Panc1 (cell line): ENCODE measurements around the gene STARD7.

ENCODE experiments used
- CTCF ChIP-seq: fragments of 450-650 bp; IDR thresholded peaks from 2 replicates; pipeline ENCODE4 v1.5.1; 2017; ENCODE audit warnings: mild to moderate bottlenecking
- POLR2AphosphoS5 ChIP-seq: IDR thresholded peaks from 2 replicates; pipeline ENCODE4 v1.6.1; 2012; ENCODE audit warnings: mild to moderate bottlenecking, low read depth, low read length, moderate library complexity

- TF ChIP-seq CTCF: no peak
- TF ChIP-seq POLR2AphosphoS5: no peak
Observed at GRCh38 chr2:96143231-96143847, 65.3 kb downstream of the STARD7 start.
